ENCODE data around the gene COG8. TPM values are rescaled to one million over a fixed set of nuclear protein-coding genes. Genes with fewer than 3 reads are reported as not detected.

Gene COG8
- total and polyA plus RNA-seq, 9 of the 15 experiments (the other 6 are each of a cell fraction or from before 2014, with no cell fraction given), result 3.7 to 42.6 (median 30.1) TPM

GRCh38 chr16:69318911-69319289 lies 20.5 kb downstream of the COG8 start:
- Histone ChIP-seq H3K79me2 (ENCODE audit: control insufficient read depth, insufficient read depth, low read length) (peaks cover 37% of the 10 kb centered on the region), H3K4me1 (replicated peaks in 1 of 2; ENCODE audit: control insufficient read depth in 2 of 2, insufficient read depth in 2 of 2, low read length in 2 of 2) (peaks cover 2 to 18% of the 10 kb centered on the region in 2 experiments; a peak in 4 of 5 replicates), H3K9me1 (ENCODE audit: control insufficient read depth, insufficient read depth, low read length) (no peaks in the 10 kb centered on the region), H2AFZ (ENCODE audit: low read depth, low read length) (no peak overlapping the region), H3K4me3 (no peak overlapping the region), H3K4me2 (ENCODE audit: insufficient read depth, low read length) (no peak overlapping the region), H3K9ac (ENCODE audit: insufficient read depth in 1 of 2, low read depth in 2 of 2, low read length in 2 of 2) (peak overlapping the region in 1 of 2 experiments; percentile 17; a peak in 2 of 4 replicates), H3K9me3 (replicated peaks; ENCODE audit: control insufficient read depth, insufficient read depth, low read depth, low read length) (no peaks in the 10 kb centered on the region), H3K27ac (ENCODE audit: extremely low read depth, low read depth, low read length) (no peak overlapping the region), H3K27me3 (ENCODE audit: control insufficient read depth in 2 of 2, insufficient read depth in 2 of 2, low read length in 2 of 2) (no peaks in the 10 kb centered on the region), H3K36me3 (ENCODE audit: control insufficient read depth, insufficient read depth, low read length) (peaks cover 94% of the 10 kb centered on the region), H4K20me1 (replicated peaks; ENCODE audit: control insufficient read depth, insufficient read depth, low read length) (peaks cover 11% of the 10 kb centered on the region; the same call in 1 of the 2 replicates)
- ChIA-PET CTCF (ENCODE audit: low intra/inter-chr PET ratio) (no interaction called here), POLR2A (interaction anchor here (0.6 to 5.5 kb wide), 3 partner anchors 9 to 405 kb away, joined by 3 to 51 read pairs (median 3); partner anchors contain the start of gene PDF)
- no TSS peak for BruUV-seq (replicated peaks)
- FAIRE-seq (no peak), DNase-seq (ENCODE audit: extremely low read depth in 1 of 4, low spot score in 3 of 4) (no peak), ATAC-seq (no peak)
- in situ Hi-C loops (cut with MboI) (no loop called here), intact Hi-C loops (cut with micrococcal nuclease) (no loop called here)
- 89% methylated on average over 10 of the region's 10 CpGs for WGBS (ENCODE audit: insufficient coverage, low coverage, missing lambda C conversion rate)
- TF ChIP-seq POLR2G (IDR thresholded peaks at IDR 0.05; ENCODE audit: low read depth, low read length) (0 out of 2 replicates have a peak, but pooled peaks have one; percentile 24), RBFOX2 (IDR thresholded peaks at IDR 0.05; ENCODE audit: low read depth, low read length) (peak; percentile 12; the same call in 1 of the 2 replicates), ESRRA (IDR thresholded peaks at IDR 0.05; ENCODE audit: borderline replicate concordance, low read depth) (peak; percentile 70; the same call in 1 of the 2 replicates), ZNF668 (CRISPR knock-in tag; IDR thresholded peaks at IDR 0.05) (no peak), CHD7 (IDR thresholded peaks at IDR 0.05; ENCODE audit: low read depth, low read length) (no peak), MTA2 (IDR thresholded peaks at IDR 0.05; ENCODE audit: low read depth) (no peak)

Measured in K562 (cell line).